Activated CD4-positive, alpha-beta T cell treated with anti-CD3 and anti-CD28 coated beads, Interleukin-2, amount 10 ng/mL, durations not matched to agents 7 days and 5 days (primary cell): ENCODE measurements around the gene NME9. TPM values are rescaled to one million over a fixed set of nuclear protein-coding genes. Genes with fewer than 3 reads are reported as not detected.

Experiments
- CTCF ChIA-PET: fragments of 350-600 bp; sonication (Branson Sonifier 250); formaldehyde crosslinking; loops from one replicate; lab custom pipeline; 2021; ENCODE audit warnings: antibody characterized with exemption; lab: Charles Lee
- POLR2A ChIA-PET: fragments of 350-600 bp; sonication (Branson Sonifier 250); formaldehyde crosslinking; loops from one replicate; lab custom pipeline; 2021; ENCODE audit warnings: antibody characterized with exemption; lab: Charles Lee
- DNase-seq: peaks from one replicate; pipeline ENCODE4 v3.0.0-alpha.2; 2020
- H3K27ac Mint-ChIP-seq: one replicate; pipeline ENCODE4 v1.8.0; 2021; ENCODE audit warnings: mild to moderate bottlenecking, moderate library complexity, mixed read lengths
- H3K27me3 Mint-ChIP-seq: one replicate; pipeline ENCODE4 v1.8.0; 2021; ENCODE audit warnings: mixed read lengths
- H3K36me3 Mint-ChIP-seq: one replicate; pipeline ENCODE4 v1.8.0; 2021; ENCODE audit warnings: low read depth, mixed read lengths
- H3K4me1 Mint-ChIP-seq: one replicate; pipeline ENCODE4 v1.8.0; 2021; ENCODE audit warnings: mixed read lengths
- H3K4me3 Mint-ChIP-seq: one replicate; pipeline ENCODE4 v1.8.0; 2021; ENCODE audit warnings: mild to moderate bottlenecking, moderate library complexity, mixed read lengths
- H3K9me3 Mint-ChIP-seq: one replicate; pipeline ENCODE4 v1.8.0; 2021; ENCODE audit warnings: mixed read lengths
- total RNA-seq, 2 experiments: library from RNA; stranded (reverse); gene quantifications; one replicate each; pipeline ENCODE4 v1.2.3, GENCODE V29; 2021

The NME9 gene
- total RNA-seq, 2 experiments from 2014 or later: not detected

DNA sequence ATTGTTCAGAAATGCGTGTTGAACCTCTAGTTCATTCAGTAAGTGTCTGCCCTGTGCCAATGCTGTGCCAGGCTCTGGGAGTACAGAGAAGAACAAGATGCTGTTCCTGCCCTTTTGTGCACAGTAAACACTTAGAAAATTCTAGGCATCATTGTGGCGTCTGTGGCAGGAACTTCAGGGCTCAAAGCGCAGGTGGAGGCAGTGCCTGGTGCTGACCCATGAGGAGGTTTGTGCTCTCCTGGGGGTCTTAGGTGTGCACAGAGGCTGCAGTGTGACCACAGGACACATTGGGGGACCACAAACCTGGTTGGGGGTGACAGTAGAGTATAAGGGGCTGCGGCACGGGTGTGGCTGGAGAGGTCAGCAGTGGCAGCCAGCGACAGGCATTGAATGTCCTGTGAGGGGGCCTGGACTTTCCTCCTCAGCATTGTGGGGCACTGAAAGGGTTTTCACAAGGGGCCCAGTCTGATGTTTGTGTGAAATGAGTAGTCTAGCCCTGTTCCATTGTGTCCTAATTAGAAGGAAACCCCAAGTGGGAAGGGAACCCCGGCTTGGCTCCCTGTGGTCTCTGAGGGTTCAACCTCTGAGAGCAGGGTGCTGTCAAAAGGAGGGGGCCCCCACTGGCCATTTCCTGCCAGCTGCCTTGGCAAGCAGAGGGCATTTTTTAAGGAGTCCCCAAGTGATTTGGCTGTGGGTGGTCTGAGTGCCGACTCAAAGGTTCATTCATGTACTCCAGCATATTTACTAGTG lies 39.7 kb upstream of the NME9 start:
- POLR2A ChIA-PET: no interaction called here
- H3K4me1 Mint-ChIP-seq: no peaks in the 10 kb centered on the region
- no peak overlapping the region for H3K4me3 Mint-ChIP-seq

GRCh38 chr3:138367911-138368310 lies 38.3 kb upstream of the NME9 start:
- no peak overlapping the region for H3K27ac Mint-ChIP-seq
- H3K36me3 Mint-ChIP-seq: no peaks in the 10 kb centered on the region

More for the DNA sequence above, 39.7 kb upstream of the NME9 start:
- CTCF ChIA-PET: no interaction called here
- no peak overlapping the region for H3K27ac Mint-ChIP-seq
- peaks cover 11% of the 10 kb centered on the region for H3K27me3 Mint-ChIP-seq
- no peaks in the 10 kb centered on the region for H3K36me3 Mint-ChIP-seq
- DNase-seq: no peak
- no peaks in the 10 kb centered on the region for H3K9me3 Mint-ChIP-seq

DNA sequence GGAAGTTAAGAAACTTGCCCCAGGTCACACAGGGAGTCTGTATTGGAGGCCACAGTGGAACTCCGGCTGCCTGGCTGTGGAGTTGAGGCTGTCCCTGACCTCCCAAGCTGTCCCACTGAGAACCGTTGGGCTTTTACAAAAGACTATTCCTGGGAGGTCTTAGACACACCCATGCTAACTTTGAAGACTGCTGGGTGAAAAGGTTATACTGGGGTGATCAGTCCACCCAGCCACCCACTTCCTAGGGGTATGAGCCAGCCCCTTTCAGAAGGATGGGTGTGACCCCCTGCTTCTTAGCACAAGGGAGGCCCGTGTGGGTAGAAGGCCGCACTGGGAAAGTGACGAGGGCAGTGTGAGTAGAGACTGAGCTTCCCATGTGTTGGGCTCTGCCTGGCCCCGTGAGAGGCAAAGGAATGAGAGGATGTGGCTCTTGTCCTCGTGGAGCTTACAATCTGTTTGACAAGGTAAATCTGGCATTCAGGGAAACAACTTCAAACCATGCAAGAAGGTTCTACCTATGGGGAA lies 37.7 kb upstream of the NME9 start:
- H3K4me3 Mint-ChIP-seq: no peak overlapping the region
- no peak for DNase-seq
- CTCF ChIA-PET: no interaction called here
- H3K27me3 Mint-ChIP-seq: peaks cover 11% of the 10 kb centered on the region
- POLR2A ChIA-PET: no interaction called here
- no peaks in the 10 kb centered on the region for H3K4me1 Mint-ChIP-seq
- H3K36me3 Mint-ChIP-seq: no peaks in the 10 kb centered on the region
- H3K27ac Mint-ChIP-seq: no peak overlapping the region
- H3K9me3 Mint-ChIP-seq: no peaks in the 10 kb centered on the region

More at GRCh38 chr3:138367911-138368310, 38.3 kb upstream of the NME9 start:
- ChIA-PET POLR2A (no interaction called here), CTCF (no interaction called here)
- H3K4me3 Mint-ChIP-seq: no peak overlapping the region
- no peak for DNase-seq
- peaks cover 11% of the 10 kb centered on the region for H3K27me3 Mint-ChIP-seq
- H3K4me1 Mint-ChIP-seq: no peaks in the 10 kb centered on the region
- no peaks in the 10 kb centered on the region for H3K9me3 Mint-ChIP-seq

DNA sequence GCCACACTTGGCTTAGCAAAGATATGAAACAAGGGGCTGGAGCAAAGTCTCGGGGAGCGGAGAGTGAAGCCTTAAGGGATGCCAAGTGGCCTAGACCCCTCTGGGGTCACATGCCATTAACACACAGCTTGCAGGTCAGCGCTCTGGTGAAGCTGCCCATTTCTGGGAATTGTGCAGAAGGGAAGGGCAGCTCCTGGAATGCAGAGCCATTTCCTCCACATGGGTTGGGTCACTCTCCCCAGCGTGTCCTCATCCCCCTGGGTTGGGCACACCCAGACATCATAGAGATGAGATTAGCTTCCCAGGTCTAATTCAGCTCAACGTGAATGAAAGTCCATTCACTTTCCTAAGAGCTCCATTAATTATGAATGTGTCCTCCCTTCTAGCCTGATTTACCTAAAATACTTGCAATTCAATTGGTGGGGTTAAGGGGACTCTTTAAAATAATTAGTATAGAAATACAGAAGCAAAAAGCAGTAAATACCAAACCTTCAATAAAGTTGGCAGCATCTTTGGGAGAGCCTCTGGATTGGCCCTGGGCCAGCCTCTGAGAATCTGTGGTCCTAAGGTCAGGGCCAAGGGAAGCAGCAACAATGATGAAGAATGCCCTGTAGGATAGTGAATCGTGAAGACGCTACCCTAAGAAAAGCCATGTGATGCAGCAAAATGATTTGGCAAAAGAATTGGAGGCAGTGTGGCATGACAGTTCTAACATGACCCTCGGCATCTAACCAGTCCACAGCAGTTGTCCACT lies 36.5 kb upstream of the NME9 start:
- Mint-ChIP-seq H3K4me1 (no peaks in the 10 kb centered on the region), H3K9me3 (no peaks in the 10 kb centered on the region), H3K27ac (no peak overlapping the region), H3K36me3 (no peaks in the 10 kb centered on the region), H3K27me3 (peaks cover 11% of the 10 kb centered on the region), H3K4me3 (no peak overlapping the region)
- CTCF ChIA-PET: interaction anchor here (1.1 kb wide), 1 partner anchor 14 kb away, joined by 3 read pairs; no protein-coding TSS in a partner anchor
- DNase-seq: no peak
- POLR2A ChIA-PET: no interaction called here

DNA sequence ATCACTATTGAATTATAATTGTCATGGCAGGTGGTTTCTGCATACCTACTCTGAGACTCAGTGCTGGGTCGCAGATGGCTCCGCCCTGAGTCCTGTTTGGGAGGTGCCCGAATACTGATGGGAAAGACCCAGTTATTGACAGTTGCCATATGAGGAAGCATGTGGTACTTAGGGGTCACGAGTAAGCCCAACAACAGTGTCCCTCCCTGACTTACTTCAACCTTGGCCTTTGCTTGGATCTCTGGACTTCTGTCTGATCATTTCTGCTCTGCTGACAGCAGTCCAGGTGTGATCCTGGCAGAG lies 35.6 kb upstream of the NME9 start:
- DNase-seq: no peak
- Mint-ChIP-seq H3K36me3 (no peaks in the 10 kb centered on the region), H3K27me3 (peaks cover 7% of the 10 kb centered on the region), H3K4me3 (no peak overlapping the region), H3K4me1 (no peaks in the 10 kb centered on the region), H3K27ac (no peak overlapping the region), H3K9me3 (no peaks in the 10 kb centered on the region)
- ChIA-PET CTCF (interaction anchor here (0.8 kb wide), 1 partner anchor 16 kb away, joined by 5 read pairs; no protein-coding TSS in a partner anchor), POLR2A (no interaction called here)

GRCh38 chr3:138364356-138365252 lies 35.0 kb upstream of the NME9 start:
- H3K4me1 Mint-ChIP-seq: no peaks in the 10 kb centered on the region
- ChIA-PET POLR2A (no interaction called here), CTCF (interaction anchor here (0.8 kb wide), 1 partner anchor 17 kb away, joined by 5 read pairs; no protein-coding TSS in a partner anchor)
- no peak overlapping the region for H3K27ac Mint-ChIP-seq
- H3K36me3 Mint-ChIP-seq: no peaks in the 10 kb centered on the region
- peaks cover 7% of the 10 kb centered on the region for H3K27me3 Mint-ChIP-seq
- H3K9me3 Mint-ChIP-seq: no peaks in the 10 kb centered on the region
- no peak overlapping the region for H3K4me3 Mint-ChIP-seq
- no peak for DNase-seq

DNA sequence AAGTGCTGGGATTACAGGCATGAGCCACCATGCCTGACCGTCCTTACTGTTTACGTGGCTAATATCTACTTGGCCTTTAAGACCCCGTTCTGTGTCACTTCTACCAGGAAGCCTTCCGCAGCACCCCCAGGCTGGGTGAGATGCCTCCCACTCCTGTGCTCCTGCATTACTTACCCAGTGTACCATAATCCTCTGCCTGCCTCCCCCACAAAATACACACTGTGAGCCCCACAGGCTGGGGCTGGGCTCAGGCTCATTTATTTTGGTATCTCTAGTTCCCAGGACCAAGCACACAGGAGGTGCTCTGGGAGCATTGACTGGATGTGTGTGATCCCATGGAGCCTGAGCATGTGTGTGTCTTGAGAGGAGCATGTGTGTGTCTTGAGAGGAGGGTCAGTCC lies 33.7 kb upstream of the NME9 start:
- ChIA-PET POLR2A (no interaction called here), CTCF (no interaction called here)
- H3K27ac Mint-ChIP-seq: no peak overlapping the region
- no peaks in the 10 kb centered on the region for H3K36me3 Mint-ChIP-seq
- no peak overlapping the region for H3K4me3 Mint-ChIP-seq
- no peaks in the 10 kb centered on the region for H3K4me1 Mint-ChIP-seq
- peaks cover 4% of the 10 kb centered on the region for H3K27me3 Mint-ChIP-seq
- H3K9me3 Mint-ChIP-seq: no peaks in the 10 kb centered on the region
- no peak for DNase-seq

DNA sequence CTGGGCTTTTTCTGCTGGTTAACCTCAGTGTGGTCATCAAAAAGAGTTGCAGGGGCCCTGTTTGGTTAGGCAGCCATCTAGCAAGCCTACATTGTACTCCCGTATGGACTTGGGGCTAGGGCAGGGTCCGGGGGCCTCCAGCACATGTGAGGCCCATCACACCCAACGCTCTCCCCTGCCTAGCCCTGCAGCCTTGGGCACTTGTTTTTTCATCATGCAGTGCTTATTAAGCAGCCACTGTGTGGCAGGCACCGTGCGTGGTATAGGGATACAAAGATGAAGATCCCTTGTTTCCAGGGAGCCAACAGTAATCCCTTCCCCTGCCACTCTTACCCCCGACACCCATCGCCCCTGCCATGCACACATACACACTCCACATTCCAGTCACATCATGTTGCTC lies 32.9 kb upstream of the NME9 start:
- CTCF ChIA-PET: no interaction called here

DNA sequence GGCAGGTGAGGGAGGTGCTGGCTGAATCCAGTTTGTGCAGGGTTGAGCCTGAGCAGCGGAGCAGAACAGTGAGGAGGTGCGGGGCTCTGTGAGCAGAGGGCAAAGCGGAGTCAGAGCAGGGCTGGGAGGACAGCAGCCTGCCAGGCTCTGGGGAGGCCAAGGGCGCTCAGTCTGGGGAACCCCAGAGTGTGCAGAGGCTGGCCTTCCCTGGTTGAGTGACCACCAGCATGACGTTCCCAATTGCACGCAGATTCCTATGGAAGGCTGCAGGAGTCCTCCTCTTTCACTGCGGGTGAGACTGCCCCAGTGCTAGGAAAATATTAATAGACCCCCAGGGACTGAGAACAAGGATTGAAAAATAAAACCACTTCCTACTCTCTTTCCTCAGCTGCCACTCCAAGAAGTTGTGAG lies 31.9 kb upstream of the NME9 start:
- Mint-ChIP-seq H3K4me3 (no peak overlapping the region), H3K27me3 (peaks cover 4% of the 10 kb centered on the region), H3K4me1 (no peaks in the 10 kb centered on the region), H3K27ac (no peak overlapping the region), H3K36me3 (no peaks in the 10 kb centered on the region), H3K9me3 (no peaks in the 10 kb centered on the region)
- DNase-seq: no peak
- CTCF ChIA-PET: no interaction called here
- POLR2A ChIA-PET: no interaction called here

More for the DNA sequence above, 32.9 kb upstream of the NME9 start:
- Mint-ChIP-seq H3K36me3 (no peaks in the 10 kb centered on the region), H3K27ac (no peak overlapping the region), H3K27me3 (peaks cover 4% of the 10 kb centered on the region), H3K9me3 (no peaks in the 10 kb centered on the region), H3K4me3 (no peak overlapping the region), H3K4me1 (no peaks in the 10 kb centered on the region)
- POLR2A ChIA-PET: no interaction called here
- DNase-seq: no peak

DNA sequence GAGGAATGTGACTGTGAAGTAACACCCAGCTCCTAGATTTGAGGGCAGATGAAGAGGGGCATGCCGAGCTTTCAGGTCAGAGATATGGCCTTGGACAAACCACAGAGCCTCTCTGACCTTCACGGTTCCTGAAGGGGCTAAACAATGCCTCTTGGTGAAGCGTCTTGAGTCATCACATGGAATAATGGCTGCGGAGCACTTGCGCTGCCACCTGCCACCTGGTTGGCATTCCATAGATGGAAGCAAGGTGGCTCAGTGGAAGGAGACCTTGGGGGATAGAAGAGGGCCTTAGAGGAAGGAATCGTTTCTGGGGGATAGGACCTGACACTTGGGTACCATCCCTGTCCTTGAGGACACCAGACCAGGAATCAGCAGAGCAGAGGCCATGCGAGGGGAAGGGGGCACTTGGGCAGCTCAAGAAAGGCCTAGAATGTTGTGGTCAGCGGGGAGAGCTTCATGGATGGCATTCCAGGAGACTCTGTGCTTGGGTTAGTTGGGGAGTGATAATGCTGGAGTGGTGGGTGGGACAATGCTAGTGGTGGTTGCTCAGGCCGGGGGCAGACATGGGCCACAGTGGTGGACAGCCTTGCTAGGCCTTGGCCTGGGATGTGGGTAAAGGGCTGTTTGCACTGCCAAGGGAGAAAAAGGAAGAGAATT lies 31.3 kb upstream of the NME9 start:
- Mint-ChIP-seq H3K27me3 (peaks cover 4% of the 10 kb centered on the region), H3K36me3 (no peaks in the 10 kb centered on the region), H3K27ac (no peak overlapping the region), H3K4me3 (no peak overlapping the region), H3K4me1 (no peaks in the 10 kb centered on the region), H3K9me3 (no peaks in the 10 kb centered on the region)
- POLR2A ChIA-PET: no interaction called here
- no peak for DNase-seq
- CTCF ChIA-PET: interaction anchor here (0.6 to 1.0 kb wide), 2 partner anchors 16 to 233 kb away, joined by 3 read pairs; partner anchors contain the start of gene CEP70

- Mint-ChIP-seq H3K27ac (no peak overlapping the region), H3K4me1 (no peaks in the 10 kb centered on the region), H3K27me3 (peaks cover 4% of the 10 kb centered on the region), H3K9me3 (no peaks in the 10 kb centered on the region), H3K4me3 (no peak overlapping the region), H3K36me3 (no peaks in the 10 kb centered on the region)
- ChIA-PET CTCF (interaction anchor here (0.6 to 1.0 kb wide), 2 partner anchors 15 to 234 kb away, joined by 3 read pairs; partner anchors contain the start of gene CEP70), POLR2A (no interaction called here)
- DNase-seq: no peak
These were observed 30.5 kb upstream of the NME9 start for GRCh38 chr3:138359919-138360868.
